ENCODE data around the gene ZNF358.

The ZNF358 gene

GRCh38 chr19:7539827-7540425, 24.0 kb downstream of the ZNF358 start:
- DNase-seq = no peak

GRCh38 chr19:7540761-7541474, 25.0 kb downstream of the ZNF358 start:
- no peak for DNase-seq

GRCh38 chr19:7541475-7541824, 25.5 kb downstream of the ZNF358 start:
- no peak for DNase-seq

- no peak for DNase-seq
Observed at GRCh38 chr19:7541828-7542443, 26.0 kb downstream of the ZNF358 start.

- DNase-seq = no peak
Observed at GRCh38 chr19:7542556-7543348, 26.8 kb downstream of the ZNF358 start.

- DNase-seq = no peak
Observed at GRCh38 chr19:7544626-7545025, 28.7 kb downstream of the ZNF358 start.

- no peak for DNase-seq
Observed at GRCh38 chr19:7545300-7545699, 29.4 kb downstream of the ZNF358 start.

- DNase-seq = no peak
Observed at GRCh38 chr19:7545904-7546303, 30.0 kb downstream of the ZNF358 start.

- DNase-seq = no peak
Observed at GRCh38 chr19:7547159-7547558, 31.3 kb downstream of the ZNF358 start.

- no peak for DNase-seq
Observed at GRCh38 chr19:7549429-7550148, 33.7 kb downstream of the ZNF358 start.

- no peak for DNase-seq
Observed at GRCh38 chr19:7550169-7550770, 34.4 kb downstream of the ZNF358 start.

GRCh38 chr19:7550987-7551761, 35.3 kb downstream of the ZNF358 start:
- no peak for DNase-seq

GRCh38 chr19:7552781-7553180, 36.9 kb downstream of the ZNF358 start:
- no peak for DNase-seq

- no peak for DNase-seq
Observed at GRCh38 chr19:7554565-7554964, 38.7 kb downstream of the ZNF358 start.

GRCh38 chr19:7554990-7555864, 39.3 kb downstream of the ZNF358 start:
- no peak for DNase-seq

GRCh38 chr19:7556696-7557315, 40.9 kb downstream of the ZNF358 start:
- DNase-seq = no peak

- no peak for DNase-seq
Observed at GRCh38 chr19:7558667-7559066, 42.8 kb downstream of the ZNF358 start.

- DNase-seq = no peak
Observed at GRCh38 chr19:7559102-7559501, 43.2 kb downstream of the ZNF358 start.

- no peak for DNase-seq
Observed at GRCh38 chr19:7560255-7560654, 44.4 kb downstream of the ZNF358 start.

- DNase-seq = no peak
Observed at GRCh38 chr19:7561325-7561724, 45.4 kb downstream of the ZNF358 start.

All from NCI-H1417 treated with DMSO at 0.1 percent for 48 hours (cell line).